Fibroblast of lung (primary cell): ENCODE measurements around the gene NBEA. TPM values are rescaled to one million over a fixed set of nuclear protein-coding genes. Genes with fewer than 3 reads are reported as not detected.
"Not testable (repeated sequence)": the region's sequence is repeated elsewhere in the genome, so short reads cannot be mapped to it uniquely, and the experiment has no call there.

ENCODE experiments used
- DNase-seq, 2 donors: peaks; one replicate each; pipeline versions ENCODE4 v3.0.0 to v3.0.0-alpha.2; 2010; ENCODE audit warnings: low read depth in 2 of 2
- H2AFZ ChIP-seq: 2 replicates; pipeline ENCODE4 v1.5.1; 2012; ENCODE audit warnings: low read length, control low read depth, inconsistent platforms
- H3K27ac ChIP-seq: 2 replicates; pipeline ENCODE4 v1.5.1; 2011; ENCODE audit warnings: low read length, control low read depth; ENCODE audit not compliant: insufficient read depth
- H3K27me3 ChIP-seq: 2 replicates; pipeline ENCODE4 v1.5.1; 2011; ENCODE audit warnings: mild to moderate bottlenecking, low read length; ENCODE audit not compliant: control insufficient read depth, insufficient read depth
- H3K36me3 ChIP-seq: 2 replicates; pipeline ENCODE4 v1.5.1; 2011; ENCODE audit warnings: low read length; ENCODE audit not compliant: control insufficient read depth, insufficient read depth
- H3K4me1 ChIP-seq: 2 replicates; pipeline ENCODE4 v1.5.1; 2011; ENCODE audit warnings: low read length; ENCODE audit not compliant: control insufficient read depth, insufficient read depth; ENCODE audit errors: extremely low read depth
- H3K4me2 ChIP-seq: 2 replicates; pipeline ENCODE4 v1.5.1; 2011; ENCODE audit warnings: low read length, control low read depth; ENCODE audit not compliant: insufficient read depth; ENCODE audit errors: extremely low read depth
- H3K4me3 ChIP-seq, 4 experiments: fragments of 200-600 bp in 1 of 4; sonication (generic) in 1 of 4; replicated peaks in 1 of 4; 2 replicates each; pipeline ENCODE4 v1.5.1; 2011 to 2016; ENCODE audit warnings: low read length in 4 of 4, low read depth in 3 of 4, mild to moderate bottlenecking in 3 of 4, control low read depth in 2 of 4, inconsistent platforms in 1 of 4, mixed read lengths in 1 of 4; ENCODE audit not compliant: insufficient read depth in 1 of 4; ENCODE audit errors: control extremely low read depth in 1 of 4
- H3K79me2 ChIP-seq: 2 replicates; pipeline ENCODE4 v1.5.1; 2012; ENCODE audit warnings: mild to moderate bottlenecking, low read length, inconsistent platforms; ENCODE audit not compliant: control insufficient read depth, insufficient read depth
- H3K9ac ChIP-seq: 2 replicates; pipeline ENCODE4 v1.5.1; 2011; ENCODE audit warnings: mild to moderate bottlenecking, low read length, control low read depth; ENCODE audit not compliant: insufficient read depth
- H3K9me3 ChIP-seq: 2 replicates; pipeline ENCODE4 v1.5.1; 2012; ENCODE audit warnings: low read depth, low read length; ENCODE audit not compliant: control insufficient read depth, insufficient read depth
- H4K20me1 ChIP-seq: 2 replicates; pipeline ENCODE4 v1.5.1; 2011; ENCODE audit warnings: low read length; ENCODE audit not compliant: control insufficient read depth, insufficient read depth; ENCODE audit errors: extremely low read depth
- CTCF ChIP-seq, 2 donors: IDR thresholded peaks in 1 of 2; conservative IDR thresholded peaks in 1 of 2; 1 replicate in 1 of 2; 2 replicates in 1 of 2; pipeline ENCODE4 v1.5.1; 2011 to 2012; ENCODE audit warnings: low read length in 2 of 2, control low read depth in 1 of 2, inconsistent platforms in 1 of 2, low read depth in 1 of 2, mild to moderate bottlenecking in 1 of 2
- EZH2 ChIP-seq: IDR thresholded peaks from 2 replicates; pipeline ENCODE4 v1.5.1; 2012; ENCODE audit warnings: low read length, control low read depth, mild to moderate bottlenecking; ENCODE audit errors: missing control alignments
- polyA plus RNA-seq, 2 donors: library from polyadenylated mRNA; depleted of rRNA in 1 of 2; stranded (reverse) in 1 of 2; unstranded in 1 of 2; fragments of >200 nt; gene quantifications; 2 replicates each; pipeline ENCODE4 v1.2.1, GENCODE V29; 2011 to 2012; ENCODE audit warnings: missing spikeins in 1 of 2
- total RNA-seq: library from RNA; depleted of rRNA; stranded (reverse); fragments of >200 nt; gene quantifications from 2 replicates; pipeline ENCODE4 v1.2.1, GENCODE V29; 2014

The NBEA gene
- total and polyA plus RNA-seq, 2 donors (not counting 1 experiment from before 2014, with no cell fraction given) = 3.6 to 7.8 TPM

- Histone ChIP-seq H3K4me3 (no peak overlapping the region), H3K9ac (no peak overlapping the region), H3K79me2 (no peaks in the 10 kb centered on the region), H2AFZ (no peak overlapping the region), H3K27ac (no peak overlapping the region), H3K27me3 (no peaks in the 10 kb centered on the region), H3K36me3 (no peaks in the 10 kb centered on the region), H3K4me2 (no peak overlapping the region), H4K20me1 (no peaks in the 10 kb centered on the region), H3K9me3 (no peaks in the 10 kb centered on the region), H3K4me1 (no peaks in the 10 kb centered on the region)
- DNase-seq = no peak
- no peak for TF ChIP-seq EZH2
- no peak for TF ChIP-seq CTCF (conservative IDR thresholded peaks at IDR 0.05 in 1 of 2, IDR thresholded peaks at IDR 0.05 in 1 of 2; ENCODE audit: low read depth in 1 of 2, low read length in 2 of 2)
Observed at GRCh38 chr13:34971473-34971872, 29.4 kb downstream of the NBEA start.

- H3K4me1 ChIP-seq, H3K4me3 ChIP-seq, H4K20me1 ChIP-seq, H3K36me3 ChIP-seq, H2AFZ ChIP-seq, H3K79me2 ChIP-seq, H3K27me3 ChIP-seq, DNase-seq, H3K9ac ChIP-seq, H3K4me2 ChIP-seq, H3K9me3 ChIP-seq, H3K27ac ChIP-seq: not testable (repeated sequence)
Observed at GRCh38 chr13:34985199-34985598, 43.1 kb downstream of the NBEA start.

- no peak overlapping the region for H2AFZ ChIP-seq
- no peak for TF ChIP-seq EZH2
- TF ChIP-seq CTCF (conservative IDR thresholded peaks at IDR 0.05 in 1 of 2, IDR thresholded peaks at IDR 0.05 in 1 of 2; ENCODE audit: low read depth in 1 of 2, low read length in 2 of 2) = no peak
- no peak for DNase-seq
- no peaks in the 10 kb centered on the region for H3K9me3 ChIP-seq
- H3K36me3 ChIP-seq = no peaks in the 10 kb centered on the region
- H3K27me3 ChIP-seq = no peaks in the 10 kb centered on the region
- H4K20me1 ChIP-seq = no peaks in the 10 kb centered on the region
- H3K79me2 ChIP-seq = no peaks in the 10 kb centered on the region
- no peak overlapping the region for H3K9ac ChIP-seq
- no peak overlapping the region for H3K27ac ChIP-seq
- no peak overlapping the region for H3K4me2 ChIP-seq
- H3K4me1 ChIP-seq = no peaks in the 10 kb centered on the region
- no peak overlapping the region for H3K4me3 ChIP-seq
Observed at GRCh38 chr13:34988330-34988791, 46.3 kb downstream of the NBEA start.
